ENCODE results near the gene CDKN2C.

DNA sequence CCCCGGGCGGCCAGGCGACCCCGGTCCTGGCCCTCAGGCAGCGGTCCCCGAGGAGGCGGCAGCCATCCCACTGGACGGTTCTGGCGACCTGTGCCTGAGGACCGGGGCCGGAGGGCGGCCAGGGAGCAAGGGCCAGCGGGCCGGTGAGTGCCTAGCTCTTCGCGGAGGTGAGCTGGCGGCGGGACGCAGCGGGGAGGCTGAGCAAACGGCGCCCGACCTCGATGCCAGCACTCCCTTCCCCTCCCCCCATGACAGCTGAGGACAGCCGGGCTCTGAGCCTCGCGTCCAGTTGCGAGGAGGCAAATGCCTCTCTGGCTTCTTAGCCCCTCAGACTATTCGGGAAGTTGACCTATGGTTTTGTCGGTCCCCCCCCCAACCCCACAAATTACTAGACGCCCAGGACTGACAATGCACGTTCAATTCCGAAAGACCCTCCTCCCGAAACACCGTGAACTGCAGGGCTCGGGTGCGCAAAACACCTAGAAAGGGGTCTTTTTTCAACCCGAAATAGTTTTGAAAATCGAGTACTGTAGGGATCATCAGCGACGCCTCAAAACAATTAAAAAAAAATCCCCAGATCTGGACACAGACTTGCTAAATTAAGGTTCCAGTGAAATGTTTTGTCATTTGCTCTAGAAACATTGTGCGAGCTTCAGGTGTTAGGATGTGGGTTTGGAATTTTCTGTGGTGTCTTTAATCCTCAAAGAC is 8.3 kb downstream of the CDKN2C start:
- no peak for TF ChIP-seq EZH2 (IDR thresholded peaks at IDR 0.05)
- peak; percentile 47 for TF ChIP-seq POLR2A (IDR thresholded peaks at IDR 0.05; ENCODE audit: borderline replicate concordance, extremely low read depth, insufficient read depth, insufficient read length)

Data from HCT116 (cell line).